Activated B cell treated with CpG ODN at 0.5 μM for 24 hours (primary cell): ENCODE data around the gene GPNMB. TPM values are rescaled to one million over a fixed set of nuclear protein-coding genes. Genes with fewer than 3 reads are reported as not detected.
"Not testable (repeated sequence)": the region's sequence is repeated elsewhere in the genome, so short reads cannot be mapped to it uniquely, and the experiment has no call there.

Source experiments
- ATAC-seq: fragments of 200-7000 bp; cut with Tn5 transposase; one replicate; pipeline ENCODE4 v1.10.0; 2021; ENCODE audit warnings: low read depth, mild to moderate bottlenecking, moderate library complexity
- CTCF ChIA-PET: fragments of 350-600 bp; sonication (Branson Sonifier 250); formaldehyde crosslinking; loops from one replicate; lab custom pipeline; 2021; ENCODE audit warnings: antibody characterized with exemption; lab: Charles Lee
- POLR2A ChIA-PET: fragments of 350-600 bp; sonication (Branson Sonifier 250); formaldehyde crosslinking; loops from one replicate; lab custom pipeline; 2021; ENCODE audit warnings: antibody characterized with exemption; lab: Charles Lee
- DNase-seq: peaks from one replicate; pipeline ENCODE4 v3.0.0; 2022
- H3K27ac Mint-ChIP-seq: one replicate; pipeline ENCODE4 v1.8.0; 2020; ENCODE audit warnings: mixed read lengths
- H3K27me3 Mint-ChIP-seq: one replicate; pipeline ENCODE4 v1.8.0; 2021; ENCODE audit warnings: mixed read lengths
- H3K36me3 Mint-ChIP-seq: one replicate; pipeline ENCODE4 v1.8.0; 2021; ENCODE audit warnings: low read depth, mixed read lengths
- H3K4me1 Mint-ChIP-seq: one replicate; pipeline ENCODE4 v1.8.0; 2021; ENCODE audit warnings: mixed read lengths
- H3K4me3 Mint-ChIP-seq: one replicate; pipeline ENCODE4 v1.8.0; 2020; ENCODE audit warnings: mild to moderate bottlenecking, mixed read lengths
- H3K9me3 Mint-ChIP-seq: one replicate; pipeline ENCODE4 v1.8.0; 2020; ENCODE audit warnings: mixed read lengths
- CTCF ChIP-seq: fragments of 200-600 bp; IDR thresholded peaks from one replicate; pipeline ENCODE4 v1.8.0; 2022; ENCODE audit warnings: antibody characterized with exemption, mild to moderate bottlenecking
- intact Hi-C: fragments of 100-400 bp; cut with micrococcal nuclease; formaldehyde crosslinking; loops from one replicate; pipeline ENCODE4 v1.15.1; 2024
- total RNA-seq: library from RNA; stranded (reverse); gene quantifications from 2 replicates; pipeline ENCODE4 v1.2.3, GENCODE V29; 2022

Gene GPNMB
- 0.76 and 1.1 TPM in 2 replicates for total RNA-seq

GRCh38 chr7:23246555-23246954 is at the start of gene GPNMB:
GPNMB (plus strand) TSS chr7:23246775; CDS start chr7:23246858, 83 bp downstream.
- intact Hi-C loops = no loop called here
- peaks cover 8% of the 10 kb centered on the region for H3K9me3 Mint-ChIP-seq
- no peak within 1 kb of the TSS for H3K27ac Mint-ChIP-seq
- H3K4me3 Mint-ChIP-seq = peak within 1 kb of the TSS; percentile 60
- DNase-seq (no peak), ATAC-seq (no peak)
- H3K27me3 Mint-ChIP-seq = peaks cover 58% of the 10 kb centered on the region
- H3K36me3 Mint-ChIP-seq = no peaks in the 10 kb centered on the region
- CTCF ChIA-PET = no interaction called here
- no peak for TF ChIP-seq CTCF
- H3K4me1 Mint-ChIP-seq = peaks cover 6% of the 10 kb centered on the region
- POLR2A ChIA-PET = no interaction called here

GRCh38 chr7:23197745-23198144 is 48.8 kb upstream of the GPNMB start:
- DNase-seq, ATAC-seq, intact Hi-C loops, H3K4me3 Mint-ChIP-seq, H3K27me3 Mint-ChIP-seq, H3K27ac Mint-ChIP-seq, H3K9me3 Mint-ChIP-seq, H3K4me1 Mint-ChIP-seq, POLR2A ChIA-PET: not testable (repeated sequence)
- peaks cover 57% of the 10 kb centered on the region for H3K36me3 Mint-ChIP-seq
- CTCF ChIA-PET = interaction anchor here (1.0 kb wide), 1 partner anchor 92 kb away, joined by 3 read pairs; no protein-coding TSS in a partner anchor

DNA sequence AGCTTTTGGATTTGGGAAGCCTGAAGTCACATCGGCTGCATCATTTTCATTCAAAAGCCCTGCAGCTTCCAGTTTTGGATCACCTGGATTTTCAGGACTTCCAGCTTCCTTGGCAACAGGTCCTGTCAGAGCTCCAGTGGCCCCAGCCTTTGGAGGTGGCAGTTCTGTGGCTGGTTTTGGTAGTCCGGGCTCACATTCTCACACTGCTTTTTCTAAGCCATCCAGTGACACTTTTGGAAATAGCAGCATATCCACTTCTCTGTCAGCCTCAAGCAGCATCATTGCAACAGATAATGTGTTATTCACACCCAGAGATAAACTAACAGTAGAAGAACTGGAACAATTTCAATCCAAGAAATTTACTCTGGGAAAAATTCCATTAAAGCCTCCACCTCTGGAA is 46.2 kb upstream of the GPNMB start:
- H3K27me3 Mint-ChIP-seq = peaks cover 2% of the 10 kb centered on the region
- CTCF ChIA-PET = no interaction called here
- intact Hi-C loops = no loop called here
- H3K4me1 Mint-ChIP-seq = peaks cover 1% of the 10 kb centered on the region
- no peak overlapping the region for H3K27ac Mint-ChIP-seq
- no peak overlapping the region for H3K4me3 Mint-ChIP-seq
- H3K9me3 Mint-ChIP-seq = no peaks in the 10 kb centered on the region
- no peak for DNase-seq
- TF ChIP-seq CTCF = no peak
- no peak for ATAC-seq
- POLR2A ChIA-PET = no interaction called here
- peaks cover 56% of the 10 kb centered on the region for H3K36me3 Mint-ChIP-seq

- ATAC-seq = no peak
- CTCF ChIA-PET = no interaction called here
- POLR2A ChIA-PET = no interaction called here
- intact Hi-C loops = no loop called here
- DNase-seq = no peak
- Mint-ChIP-seq H3K9me3 (no peaks in the 10 kb centered on the region), H3K27me3 (peaks cover 18% of the 10 kb centered on the region), H3K36me3 (peaks cover 36% of the 10 kb centered on the region), H3K4me3 (no peak overlapping the region), H3K4me1 (peaks cover 5% of the 10 kb centered on the region), H3K27ac (no peak overlapping the region)
- TF ChIP-seq CTCF = no peak
Observed at GRCh38 chr7:23204241-23204640, 42.3 kb upstream of the GPNMB start.

DNA sequence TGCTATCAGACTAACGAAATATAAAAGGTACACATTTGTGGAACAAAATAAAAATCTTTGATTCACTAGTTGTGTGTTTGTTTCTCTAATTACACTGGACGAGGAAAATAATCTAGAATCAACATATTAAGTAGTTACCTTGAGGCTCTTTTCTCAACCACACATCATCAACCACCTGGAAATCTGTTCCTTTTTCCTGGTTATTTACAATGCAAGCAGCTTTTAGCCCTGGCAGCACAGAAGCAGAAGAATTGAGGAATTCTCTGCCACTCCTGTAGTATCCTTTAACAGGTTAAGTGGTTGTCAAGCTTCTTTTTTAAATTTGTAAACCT is 41.0 kb upstream of the GPNMB start:
- H3K4me1 Mint-ChIP-seq = peaks cover 5% of the 10 kb centered on the region

More for the DNA sequence above, 41.0 kb upstream of the GPNMB start:
- Mint-ChIP-seq H3K36me3 (peaks cover 23% of the 10 kb centered on the region), H3K27me3 (peaks cover 20% of the 10 kb centered on the region), H3K4me3 (peak overlapping the region; percentile 20), H3K9me3 (no peaks in the 10 kb centered on the region), H3K27ac (no peak overlapping the region)
- ATAC-seq (no peak), DNase-seq (no peak)
- CTCF ChIA-PET = no interaction called here
- POLR2A ChIA-PET = interaction anchor here (0.6 kb wide), 1 partner anchor 16 kb away, joined by 6 read pairs; no protein-coding TSS in a partner anchor
- intact Hi-C loops = no loop called here
- TF ChIP-seq CTCF = no peak
